Measurements from ENCODE around the gene MICB.
"Not testable (repeated sequence)": the region's sequence is repeated elsewhere in the genome, so short reads cannot be mapped to it uniquely, and the experiment has no call there.

MICB gene

GRCh38 chr6:31541658-31542521, 43.9 kb downstream of the MICB start, which contains the start of gene DDX39B:
Gene DDX39B, minus strand, starts transcription at chr6:31542003. Its CDS starts 1,471 bp downstream, at chr6:31540532.
- peak; percentile 85 for DNase-seq

DNA sequence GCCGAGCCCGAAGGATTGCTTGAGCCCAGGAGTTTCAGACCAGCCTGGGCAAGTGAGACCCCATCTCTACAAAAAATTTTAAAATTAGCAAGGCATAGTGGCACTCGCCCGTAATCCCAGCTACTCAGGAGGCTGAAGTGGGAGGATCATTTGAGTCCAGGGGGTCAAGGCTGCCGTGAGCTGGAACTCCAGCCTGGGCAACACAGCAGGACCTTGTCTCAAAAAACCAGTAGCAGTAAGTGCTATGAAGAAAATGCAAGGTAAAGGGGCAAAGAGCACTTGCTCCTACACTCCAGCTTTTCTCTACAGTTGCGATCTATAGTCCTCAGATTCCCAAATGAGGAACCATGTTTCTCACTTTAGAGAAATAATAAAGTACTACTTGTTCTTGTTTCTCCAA, 45.7 kb downstream of the MICB start:
- no peak for DNase-seq

DNA sequence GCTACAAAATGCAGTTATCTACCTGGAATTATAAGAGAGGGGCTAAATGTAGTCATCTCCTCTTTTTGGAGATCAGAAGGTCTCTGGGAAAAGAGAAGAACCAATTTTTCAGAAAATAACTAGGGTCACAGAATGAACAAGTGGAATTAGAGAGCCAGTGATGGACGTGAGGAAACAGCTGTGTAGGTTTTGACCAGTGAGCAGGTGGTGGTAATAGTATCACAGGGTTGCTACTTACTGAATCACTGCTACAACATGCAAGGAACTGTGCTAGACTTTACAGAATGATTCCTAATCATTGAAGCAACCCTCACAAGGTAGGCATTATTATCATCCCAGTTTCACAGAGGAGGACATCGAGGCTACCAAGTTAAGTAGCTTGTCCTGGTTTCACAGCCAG, 46.7 kb downstream of the MICB start:
- DNase-seq = no peak

DNA sequence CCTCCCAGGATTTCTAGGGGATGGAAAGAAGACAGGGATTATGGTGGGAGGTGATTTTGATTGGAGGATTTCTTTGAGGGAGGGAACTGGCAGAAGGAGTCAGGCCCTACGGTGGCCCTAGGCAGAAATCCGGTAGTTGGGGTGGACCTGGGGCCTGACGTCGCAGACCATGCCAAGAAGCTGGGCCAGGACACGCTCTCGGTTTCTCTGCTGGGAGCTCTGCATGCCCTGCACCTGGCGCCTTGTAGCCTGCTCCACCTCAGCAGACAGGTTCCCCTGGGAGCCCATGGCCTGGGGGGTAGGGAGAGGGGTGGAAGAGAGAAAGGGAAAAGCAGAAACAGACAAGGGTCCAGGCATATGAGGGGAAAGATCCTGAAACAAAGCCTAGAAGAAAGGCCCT, 47.3 kb downstream of the MICB start:
- no peak for DNase-seq

GRCh38 chr6:31546339-31546957, 48.5 kb downstream of the MICB start, which contains the start of gene ATP6V1G2:
Gene ATP6V1G2, minus strand, starts transcription at chr6:31546608. Its CDS starts 49 bp downstream, at chr6:31546559.
- DNase-seq = peak; percentile 89

GRCh38 chr6:31546958-31547726, 49.2 kb downstream of the MICB start, which contains the start of gene NFKBIL1:
Gene NFKBIL1, plus strand, starts transcription at chr6:31547608. Its CDS starts 87 bp downstream, at chr6:31547695.
- DNase-seq = peak; percentile 92

GRCh38 chr6:31547727-31548543, 50.0 kb downstream of the MICB start:
- DNase-seq = no peak

DNA sequence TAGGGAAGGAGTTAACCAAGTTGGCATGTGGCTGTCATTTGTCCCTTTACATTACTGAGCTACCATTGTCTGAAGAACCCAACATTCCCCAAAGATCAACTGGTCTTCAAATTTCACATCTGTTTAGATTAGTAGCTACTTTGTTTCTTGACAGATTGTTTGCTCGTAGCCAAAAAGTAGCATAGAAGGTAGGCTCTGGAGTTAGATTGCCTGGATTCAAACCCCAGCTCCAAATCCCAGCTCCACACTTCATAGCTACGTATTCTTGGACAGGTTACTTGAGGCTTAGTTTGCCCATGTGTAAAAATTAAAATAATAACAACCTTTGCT, 50.6 kb downstream of the MICB start:
- DNase-seq = no peak

GRCh38 chr6:31551371-31551770, 53.4 kb downstream of the MICB start:
- DNase-seq = not testable (repeated sequence)

- DNase-seq = no peak
Observed at GRCh38 chr6:31556307-31556706, 58.4 kb downstream of the MICB start.

- no peak for DNase-seq
Observed at GRCh38 chr6:31557443-31558317, 59.7 kb downstream of the MICB start.

DNA sequence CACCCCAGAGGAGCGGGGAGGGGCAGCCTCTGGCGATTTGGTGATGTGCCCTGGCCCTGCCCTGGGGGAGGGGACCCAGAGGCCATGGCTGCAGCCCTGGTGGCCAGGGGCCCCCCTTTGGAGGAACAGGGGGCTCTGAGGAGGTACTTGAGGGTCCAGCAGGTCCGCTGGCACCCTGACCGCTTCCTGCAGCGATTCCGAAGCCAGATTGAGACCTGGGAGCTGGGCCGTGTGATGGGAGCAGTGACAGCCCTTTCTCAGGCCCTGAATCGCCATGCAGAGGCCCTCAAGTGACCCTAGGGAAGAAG, 60.3 kb downstream of the MICB start:
- no peak for DNase-seq

- DNase-seq = no peak
Observed at GRCh38 chr6:31558631-31559500, 60.9 kb downstream of the MICB start.

DNA sequence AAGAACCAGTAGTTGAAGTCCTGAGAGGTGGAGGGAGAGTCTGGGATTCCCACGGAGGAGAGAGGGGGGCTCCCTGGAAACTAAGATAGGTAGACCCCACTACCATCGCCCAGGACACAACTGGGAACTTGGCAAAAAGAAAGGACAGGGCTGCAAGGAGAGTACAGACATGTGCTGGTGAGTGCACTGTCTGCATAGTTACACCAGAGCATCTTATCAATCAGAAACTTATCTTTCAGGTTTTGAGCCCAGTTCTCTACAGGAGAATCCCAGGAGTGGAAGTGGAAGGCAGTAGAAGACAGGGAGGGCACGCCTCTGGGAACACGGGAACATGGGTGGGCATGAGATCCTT, 61.6 kb downstream of the MICB start:
- DNase-seq = no peak

DNA sequence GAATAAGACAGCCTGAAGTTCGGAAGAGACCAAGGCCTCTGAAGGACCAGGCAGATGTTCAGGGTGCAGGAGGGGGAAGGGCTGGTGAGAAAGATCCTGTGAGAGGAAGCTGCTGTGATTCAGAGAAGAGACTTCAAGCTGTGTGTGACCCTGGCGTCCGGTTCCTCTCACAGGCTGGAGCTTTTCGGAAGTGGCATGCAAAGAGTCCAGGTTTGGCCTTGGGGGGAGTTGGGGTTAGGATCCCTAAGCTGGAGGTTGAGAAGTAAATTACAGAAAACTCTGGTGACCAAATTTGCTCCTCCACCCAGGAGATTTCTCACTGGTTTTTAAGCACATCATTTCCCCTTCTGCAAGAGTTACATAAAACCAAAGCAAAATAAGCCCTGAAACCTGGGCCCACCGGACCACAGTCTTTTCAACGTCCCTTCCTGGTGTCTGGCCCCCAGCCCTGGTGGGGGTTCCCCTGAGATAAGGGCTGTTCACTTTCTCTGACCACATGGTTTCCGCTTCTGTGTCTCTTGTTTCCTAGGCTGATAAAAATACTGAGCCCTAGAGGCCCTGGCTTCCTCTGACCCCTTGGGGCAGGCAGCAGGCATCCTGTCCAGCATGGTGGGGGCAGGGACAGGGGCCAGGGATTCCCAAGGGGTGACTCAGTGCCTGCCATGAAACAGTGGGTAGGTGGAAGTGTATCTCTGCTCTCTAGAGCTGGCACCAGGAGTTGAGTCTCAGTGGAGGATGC, 62.2 kb downstream of the MICB start:
- DNase-seq = no peak

- DNase-seq = no peak
Observed at GRCh38 chr6:31560697-31561058, 62.7 kb downstream of the MICB start.

Data from NCI-H1048 (cell line).